Neural crest cell (in vitro differentiated cells): ENCODE measurements around the gene COL23A1. TPM values are rescaled to one million over a fixed set of nuclear protein-coding genes. Genes with fewer than 3 reads are reported as not detected.

Experiments used
- DNase-seq: peaks from one replicate; pipeline ENCODE4 v3.0.0; 2021; ENCODE audit warnings: low read depth, mixed read lengths, low spot score
- H3K27ac Mint-ChIP-seq: one replicate; pipeline ENCODE4 v1.8.0; 2021; ENCODE audit warnings: mild to moderate bottlenecking, mixed read lengths; ENCODE audit not compliant: unreplicated experiment
- H3K27me3 Mint-ChIP-seq: 2 replicates; pipeline ENCODE4 v1.8.0; 2021; ENCODE audit warnings: low read depth, mild to moderate bottlenecking, mixed read lengths
- H3K36me3 Mint-ChIP-seq: 2 replicates; pipeline ENCODE4 v1.8.0; 2021; ENCODE audit warnings: low read depth, mild to moderate bottlenecking, mixed read lengths
- H3K4me1 Mint-ChIP-seq: 2 replicates; pipeline ENCODE4 v1.8.0; 2021; ENCODE audit warnings: mixed read lengths
- H3K4me3 Mint-ChIP-seq: one replicate; pipeline ENCODE4 v1.8.0; 2021; ENCODE audit warnings: mild to moderate bottlenecking, mixed read lengths
- H3K9me3 Mint-ChIP-seq: 2 replicates; pipeline ENCODE4 v1.8.0; 2021; ENCODE audit warnings: mixed read lengths
- CTCF ChIP-seq: fragments of 200-600 bp; sonication (generic); conservative IDR thresholded peaks from 2 replicates; pipeline ENCODE4 v1.5.0; 2021; ENCODE audit warnings: antibody characterized with exemption, mild to moderate bottlenecking
- total RNA-seq: library from RNA; stranded (reverse); gene quantifications from 2 replicates; pipeline ENCODE4 v1.2.1, GENCODE V29; 2021

COL23A1 gene
- total RNA-seq, 1 donor from 2014 or later = 33.7 TPM

DNA sequence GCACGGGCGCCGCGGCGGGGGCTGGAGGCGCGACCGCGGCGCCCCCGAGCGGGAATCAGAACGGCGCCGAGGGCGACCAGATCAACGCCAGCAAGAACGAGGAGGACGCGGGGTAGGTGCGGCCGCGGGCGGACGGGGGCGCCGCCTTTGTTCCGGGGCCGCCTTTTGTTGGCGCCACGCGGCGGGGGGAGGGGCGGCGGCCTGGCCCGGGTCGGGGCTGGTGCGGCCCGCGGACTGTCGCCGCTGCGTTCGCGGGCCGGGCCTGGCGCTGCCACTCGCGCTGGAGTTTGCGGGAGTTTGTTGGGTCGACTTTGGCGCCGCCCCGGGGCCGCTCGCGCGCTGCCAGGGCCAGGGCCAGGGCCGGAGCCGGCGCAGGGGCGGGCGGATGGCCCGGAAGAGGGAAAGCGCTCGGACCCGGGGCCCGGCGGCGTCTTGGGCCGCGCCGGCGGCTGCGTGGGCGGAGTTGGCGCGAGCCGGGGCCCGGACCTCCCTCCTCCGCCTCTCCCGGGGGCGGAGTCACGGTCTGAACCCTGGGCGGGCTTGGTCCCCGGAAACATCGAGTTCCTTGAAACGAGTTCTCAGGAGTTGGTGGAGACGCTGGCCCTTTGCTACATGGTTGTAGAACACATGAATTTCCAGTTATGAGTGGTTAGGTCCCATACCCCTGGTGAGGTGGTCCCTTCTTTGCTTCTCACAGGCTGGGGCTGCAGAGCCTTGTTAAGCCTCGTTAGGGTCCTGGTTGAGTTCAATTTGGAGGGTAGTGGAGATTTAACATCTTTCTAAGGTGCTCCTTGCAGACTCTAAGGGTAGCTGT is 385.1 kb downstream of the COL23A1 start:
- H3K27ac Mint-ChIP-seq = no peak overlapping the region
- H3K36me3 Mint-ChIP-seq = peaks cover 51% of the 10 kb centered on the region
- peaks cover 40% of the 10 kb centered on the region for H3K27me3 Mint-ChIP-seq
- peak overlapping the region; percentile 95 for H3K4me3 Mint-ChIP-seq
- peaks cover 50% of the 10 kb centered on the region for H3K4me1 Mint-ChIP-seq
- DNase-seq = peak; percentile 62
- no peaks in the 10 kb centered on the region for H3K9me3 Mint-ChIP-seq
- no peak for TF ChIP-seq CTCF

- H3K27ac Mint-ChIP-seq = peak within 1 kb of the TSS; percentile 99
- no peaks in the 10 kb centered on the region for H3K9me3 Mint-ChIP-seq
- H3K27me3 Mint-ChIP-seq = peaks cover 32% of the 10 kb centered on the region
- peaks cover 43% of the 10 kb centered on the region for H3K36me3 Mint-ChIP-seq
- H3K4me1 Mint-ChIP-seq = peaks cover 43% of the 10 kb centered on the region
- DNase-seq = peak; percentile 98
- peak within 1 kb of the TSS; percentile 100 for H3K4me3 Mint-ChIP-seq
- no peak for TF ChIP-seq CTCF
Observed at GRCh38 chr5:178204182-178204934, 385.8 kb downstream of the COL23A1 start, which contains the start of gene HNRNPAB. HNRNPAB (plus strand) TSS chr5:178204533; CDS start chr5:178204838, 305 bp downstream.

DNA sequence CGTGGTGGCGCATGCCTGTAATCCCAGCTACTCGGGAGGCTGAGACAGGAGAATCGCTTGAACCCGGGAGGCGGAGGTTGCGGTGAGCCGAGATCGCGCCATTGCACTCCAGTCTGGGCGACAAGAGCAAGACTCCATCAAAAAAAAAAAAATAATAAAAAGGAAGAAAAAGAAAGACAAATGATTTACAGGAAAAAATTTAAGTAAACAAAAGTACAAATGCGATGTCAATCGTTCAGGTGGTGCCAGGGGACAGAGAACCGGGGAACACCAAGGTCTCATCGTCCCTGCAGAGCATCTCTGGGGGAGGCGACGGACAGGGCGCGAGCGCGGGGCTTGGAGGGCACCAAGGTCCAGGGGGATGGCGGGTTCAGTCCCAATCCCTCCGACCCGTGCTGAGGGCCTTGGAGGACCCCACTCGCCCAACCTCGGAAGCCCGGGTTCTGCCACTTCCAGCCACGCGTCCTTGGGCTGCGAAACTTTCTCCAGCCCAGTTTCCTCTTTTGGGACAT is 386.5 kb downstream of the COL23A1 start:
- H3K4me1 Mint-ChIP-seq = peaks cover 37% of the 10 kb centered on the region
- DNase-seq = no peak
- H3K27me3 Mint-ChIP-seq = peaks cover 26% of the 10 kb centered on the region
- H3K4me3 Mint-ChIP-seq = peak overlapping the region; percentile 100
- H3K9me3 Mint-ChIP-seq = no peaks in the 10 kb centered on the region
- H3K27ac Mint-ChIP-seq = peak overlapping the region; percentile 99
- H3K36me3 Mint-ChIP-seq = peaks cover 37% of the 10 kb centered on the region
- no peak for TF ChIP-seq CTCF

DNA sequence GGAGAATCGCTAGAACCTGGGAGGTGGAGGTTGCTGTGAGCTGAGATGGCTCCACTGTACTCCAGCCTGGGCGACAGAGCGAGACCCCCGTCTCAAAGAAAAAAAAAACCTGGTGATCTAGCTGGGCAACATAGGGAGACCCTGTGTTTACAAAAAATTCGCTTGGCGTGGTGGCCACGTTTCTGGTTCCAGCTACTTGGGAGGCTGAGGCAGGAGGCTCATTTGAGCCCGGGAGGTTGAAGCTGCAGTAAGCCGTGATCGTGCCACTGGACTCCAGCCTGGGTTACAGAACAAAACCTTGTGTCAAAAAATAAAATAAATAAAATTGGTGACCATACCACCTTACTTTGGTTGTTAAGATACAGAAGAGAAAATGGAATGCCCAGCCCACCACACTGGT is 387.7 kb downstream of the COL23A1 start:
- peak overlapping the region; percentile 86 for H3K4me3 Mint-ChIP-seq
- no peaks in the 10 kb centered on the region for H3K9me3 Mint-ChIP-seq
- peaks cover 25% of the 10 kb centered on the region for H3K4me1 Mint-ChIP-seq
- TF ChIP-seq CTCF = no peak
- peaks cover 17% of the 10 kb centered on the region for H3K27me3 Mint-ChIP-seq
- no peak for DNase-seq
- H3K36me3 Mint-ChIP-seq = peaks cover 25% of the 10 kb centered on the region
- H3K27ac Mint-ChIP-seq = no peak overlapping the region

DNA sequence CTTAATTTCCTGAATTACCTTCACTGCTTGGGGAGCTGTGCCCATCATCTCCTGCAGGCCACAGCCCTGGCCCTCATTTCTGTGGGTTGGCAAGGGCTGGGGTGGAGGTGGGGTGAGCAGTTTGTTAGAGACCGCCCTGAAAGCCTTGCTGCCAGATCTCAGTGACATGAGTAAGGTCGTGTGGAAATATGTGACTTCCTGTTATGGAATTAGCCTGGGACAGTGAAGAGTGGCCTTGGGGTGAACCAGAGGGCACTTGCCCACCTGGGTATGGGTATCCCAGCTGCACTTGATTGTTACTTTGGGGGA is 388.3 kb downstream of the COL23A1 start:
- Mint-ChIP-seq H3K4me3 (peak overlapping the region; percentile 69), H3K36me3 (peaks cover 19% of the 10 kb centered on the region), H3K27me3 (peaks cover 15% of the 10 kb centered on the region), H3K4me1 (peaks cover 19% of the 10 kb centered on the region), H3K9me3 (no peaks in the 10 kb centered on the region), H3K27ac (no peak overlapping the region)
- TF ChIP-seq CTCF = no peak
- no peak for DNase-seq
